ENCODE data around the gene MRFAP1L1.

MRFAP1L1 gene

DNA sequence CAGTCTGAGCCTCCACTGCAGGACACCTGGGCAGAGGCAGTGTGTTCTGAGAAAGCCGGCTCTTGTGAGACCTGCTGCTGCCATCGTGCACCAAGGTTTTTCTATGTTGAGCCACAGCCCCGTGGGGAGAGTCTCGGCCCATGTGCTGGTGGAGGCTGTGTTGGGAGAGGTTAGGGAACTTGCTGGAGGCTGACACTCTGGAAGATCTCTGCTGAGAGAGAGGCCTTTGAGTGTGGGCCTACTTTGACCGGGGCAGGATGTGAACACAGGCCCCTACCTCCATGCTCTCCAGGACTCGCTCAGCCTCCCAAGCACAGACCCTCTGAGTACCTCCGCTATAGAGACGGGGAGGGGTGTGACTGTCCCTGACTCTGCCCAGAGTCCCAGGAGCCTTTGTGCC lies 17.3 kb downstream of the MRFAP1L1 start:
- H3K4me3 ChIP-seq (ENCODE audit: low read depth, low read length), result no peak overlapping the region
- DNase-seq, result no peak
- no peak overlapping the region for H3K27ac ChIP-seq
- TF ChIP-seq, protein P1, sequence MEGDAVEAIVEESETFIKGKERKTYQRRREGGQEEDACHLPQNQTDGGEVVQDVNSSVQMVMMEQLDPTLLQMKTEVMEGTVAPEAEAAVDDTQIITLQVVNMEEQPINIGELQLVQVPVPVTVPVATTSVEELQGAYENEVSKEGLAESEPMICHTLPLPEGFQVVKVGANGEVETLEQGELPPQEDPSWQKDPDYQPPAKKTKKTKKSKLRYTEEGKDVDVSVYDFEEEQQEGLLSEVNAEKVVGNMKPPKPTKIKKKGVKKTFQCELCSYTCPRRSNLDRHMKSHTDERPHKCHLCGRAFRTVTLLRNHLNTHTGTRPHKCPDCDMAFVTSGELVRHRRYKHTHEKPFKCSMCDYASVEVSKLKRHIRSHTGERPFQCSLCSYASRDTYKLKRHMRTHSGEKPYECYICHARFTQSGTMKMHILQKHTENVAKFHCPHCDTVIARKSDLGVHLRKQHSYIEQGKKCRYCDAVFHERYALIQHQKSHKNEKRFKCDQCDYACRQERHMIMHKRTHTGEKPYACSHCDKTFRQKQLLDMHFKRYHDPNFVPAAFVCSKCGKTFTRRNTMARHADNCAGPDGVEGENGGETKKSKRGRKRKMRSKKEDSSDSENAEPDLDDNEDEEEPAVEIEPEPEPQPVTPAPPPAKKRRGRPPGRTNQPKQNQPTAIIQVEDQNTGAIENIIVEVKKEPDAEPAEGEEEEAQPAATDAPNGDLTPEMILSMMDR (IDR thresholded peaks at IDR 0.05; ENCODE audit: low read depth, low read length), result no peak
- H3K36me3 ChIP-seq, result no peaks in the 10 kb centered on the region
- H3K27me3 ChIP-seq (ENCODE audit: insufficient read depth, low read depth, severe bottlenecking), result no peaks in the 10 kb centered on the region
- no peaks in the 10 kb centered on the region for H3K9me3 ChIP-seq (ENCODE audit: severe bottlenecking)

DNA sequence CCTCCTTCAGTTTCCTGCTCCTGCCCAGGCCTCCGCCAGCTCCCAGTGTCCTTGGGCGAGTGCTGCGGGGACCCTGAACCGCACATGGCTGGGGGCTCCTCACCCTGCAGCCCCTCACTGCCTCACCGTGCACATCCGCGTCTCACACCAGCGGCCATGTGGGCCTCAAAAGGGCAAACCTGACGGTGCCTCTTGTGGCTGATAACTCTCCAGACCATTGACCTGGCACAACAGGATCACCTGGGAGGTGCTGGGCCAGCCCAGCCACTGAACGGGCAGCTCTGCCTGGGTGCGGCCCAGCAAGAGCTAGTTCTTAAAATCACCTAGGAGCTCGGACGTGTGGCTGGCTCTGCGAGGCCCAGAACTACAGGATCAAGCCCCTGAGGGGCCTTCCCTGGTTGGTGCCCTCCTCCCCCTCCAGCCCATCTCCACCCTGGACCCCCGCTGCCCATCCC lies 20.1 kb downstream of the MRFAP1L1 start:
- no peak overlapping the region for H3K27ac ChIP-seq
- no peaks in the 10 kb centered on the region for H3K36me3 ChIP-seq
- no peak for DNase-seq
- H3K4me3 ChIP-seq (ENCODE audit: low read depth, low read length), result no peak overlapping the region
- no peaks in the 10 kb centered on the region for H3K9me3 ChIP-seq (ENCODE audit: severe bottlenecking)
- TF ChIP-seq, protein P1 (IDR thresholded peaks at IDR 0.05; ENCODE audit: low read depth, low read length), result no peak
- no peaks in the 10 kb centered on the region for H3K27me3 ChIP-seq (ENCODE audit: insufficient read depth, low read depth, severe bottlenecking)

GRCh38 chr4:6688879-6689505 lies 20.7 kb downstream of the MRFAP1L1 start:
- TF ChIP-seq, protein P1 (IDR thresholded peaks at IDR 0.05; ENCODE audit: low read depth, low read length), result no peak

DNA sequence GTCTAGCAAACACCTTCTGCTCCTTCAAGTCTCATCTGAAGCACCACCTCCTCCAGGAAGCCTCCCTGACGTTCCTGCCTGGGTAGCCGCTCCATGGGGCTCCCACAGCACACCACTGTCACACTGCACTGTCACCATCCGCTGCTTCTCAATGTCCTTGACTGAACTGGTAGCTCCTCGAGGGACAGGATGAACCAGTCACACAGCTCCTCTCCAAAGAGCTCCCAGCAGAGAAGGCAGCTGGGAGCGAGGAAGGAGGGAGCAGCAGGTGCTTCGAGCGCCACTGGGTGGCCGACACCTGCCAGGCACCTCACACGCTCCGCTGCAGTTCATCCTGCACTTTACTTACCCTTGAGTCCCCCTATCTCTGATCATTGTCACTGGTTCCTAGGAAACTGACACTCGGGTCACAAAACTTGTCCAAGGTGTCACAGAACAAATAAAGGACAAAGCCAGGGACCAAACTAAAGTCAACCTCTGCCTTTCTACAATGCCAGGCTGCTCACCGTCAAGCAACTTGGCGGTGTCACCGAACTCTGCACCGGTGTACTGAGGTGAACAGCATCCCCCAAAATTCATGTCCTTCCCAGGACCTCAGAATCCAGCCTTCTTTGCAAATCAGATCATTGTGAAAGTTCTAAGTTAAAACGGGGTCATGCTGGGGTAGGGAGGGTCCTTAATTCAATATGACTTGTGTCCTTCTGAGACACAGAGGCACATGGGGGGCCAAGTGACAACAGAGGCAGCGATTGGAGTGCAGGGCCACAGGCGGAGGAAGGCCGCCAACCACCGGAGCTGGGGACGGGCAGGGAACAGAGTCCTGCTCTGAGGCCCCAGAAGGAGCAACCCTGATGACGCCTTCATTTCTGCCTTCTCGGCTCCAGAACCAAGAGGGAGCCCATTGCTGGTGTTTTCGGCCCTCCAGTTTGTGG lies 21.5 kb downstream of the MRFAP1L1 start:
- Histone ChIP-seq H3K4me3 (ENCODE audit: low read depth, low read length) (no peak overlapping the region), H3K27ac (no peak overlapping the region), H3K27me3 (ENCODE audit: insufficient read depth, low read depth, severe bottlenecking) (no peaks in the 10 kb centered on the region), H3K36me3 (no peaks in the 10 kb centered on the region), H3K9me3 (ENCODE audit: severe bottlenecking) (no peaks in the 10 kb centered on the region)
- DNase-seq, result no peak
- TF ChIP-seq, protein P1 (IDR thresholded peaks at IDR 0.05; ENCODE audit: low read depth, low read length), result peak; percentile 62

More at GRCh38 chr4:6688879-6689505, 20.7 kb downstream of the MRFAP1L1 start:
- Histone ChIP-seq H3K4me3 (ENCODE audit: low read depth, low read length) (no peak overlapping the region), H3K27ac (no peak overlapping the region), H3K27me3 (ENCODE audit: insufficient read depth, low read depth, severe bottlenecking) (no peaks in the 10 kb centered on the region), H3K36me3 (no peaks in the 10 kb centered on the region), H3K9me3 (ENCODE audit: severe bottlenecking) (no peaks in the 10 kb centered on the region)
- DNase-seq, result no peak

DNA sequence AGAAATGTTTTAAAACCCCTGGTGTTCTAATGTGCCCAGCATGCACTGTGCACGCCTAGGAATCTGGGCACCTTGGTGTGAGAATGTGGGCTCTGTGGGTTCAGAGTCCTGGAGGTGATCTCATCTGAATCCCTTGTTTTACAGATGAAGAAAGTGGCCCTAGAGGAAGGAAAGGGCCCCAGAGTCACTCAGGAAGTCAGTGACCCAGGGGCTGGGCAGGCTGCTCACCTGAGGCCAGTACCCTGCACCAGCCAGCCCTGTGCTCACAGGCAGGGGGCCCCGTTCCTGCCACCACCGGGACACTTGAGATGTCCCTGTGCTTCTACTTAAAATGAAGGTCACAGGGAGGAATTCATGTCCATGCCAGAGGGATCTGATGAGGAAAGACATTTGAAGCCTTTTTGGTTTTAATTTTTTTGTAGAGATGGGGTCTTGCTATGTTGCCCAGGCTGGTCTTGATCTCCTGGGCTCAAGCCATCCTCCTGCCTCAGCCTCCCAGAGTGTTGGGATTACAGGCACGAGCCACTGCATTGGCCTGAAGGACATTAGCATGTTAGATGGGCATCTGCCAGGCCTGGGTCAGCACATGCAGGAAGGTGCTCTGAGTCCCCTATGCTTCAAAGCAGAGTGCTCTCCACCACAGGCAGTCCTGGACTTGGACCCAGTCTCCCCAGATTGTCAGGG lies 23.4 kb downstream of the MRFAP1L1 start:
- Histone ChIP-seq H3K4me3 (ENCODE audit: low read depth, low read length) (no peak overlapping the region), H3K9me3 (ENCODE audit: severe bottlenecking) (no peaks in the 10 kb centered on the region), H3K27me3 (ENCODE audit: insufficient read depth, low read depth, severe bottlenecking) (no peaks in the 10 kb centered on the region), H3K27ac (no peak overlapping the region), H3K36me3 (no peaks in the 10 kb centered on the region)
- TF ChIP-seq, protein P1 (IDR thresholded peaks at IDR 0.05; ENCODE audit: low read depth, low read length), result no peak
- DNase-seq, result no peak
